Esophagus squamous epithelium (tissue), 5 donors: ENCODE measurements around the gene CTSO. TPM values are rescaled to one million over a fixed set of nuclear protein-coding genes. Genes with fewer than 3 reads are reported as not detected.

Experiments used
- DNase-seq: peaks from one replicate; lab custom pipeline; 2025; lab: John Stamatoyannopoulos, UW
- H3K27ac ChIP-seq, 4 donors: fragments of 200-600 bp; sonication (generic); one replicate each; pipeline ENCODE4 v1.5.1; 2016 to 2019; ENCODE audit warnings: mild to moderate bottlenecking in 1 of 4
- H3K27me3 ChIP-seq, 4 donors: fragments of 200-600 bp; sonication (generic); 1 replicate in 3 of 4; 2 replicates in 1 of 4; pipeline versions ENCODE4 v1.5.1 to v1.6.0; 2017 to 2021; ENCODE audit warnings: antibody characterized with exemption in 1 of 4
- H3K36me3 ChIP-seq, 3 donors: fragments of 200-600 bp; sonication (generic); one replicate each; pipeline ENCODE4 v1.5.1; 2016 to 2019
- H3K4me1 ChIP-seq, 3 donors: fragments of 200-600 bp; sonication (generic); one replicate each; pipeline ENCODE4 v1.5.1; 2017 to 2019
- H3K4me3 ChIP-seq, 4 donors: fragments of 200-600 bp; sonication (generic); 1 replicate in 3 of 4; 2 replicates in 1 of 4; pipeline ENCODE4 v1.5.1; 2016 to 2019; ENCODE audit warnings: mild to moderate bottlenecking in 2 of 4, moderate library complexity in 1 of 4
- H3K9me3 ChIP-seq, 3 donors: fragments of 200-600 bp; sonication (generic); one replicate each; pipeline ENCODE4 v1.5.1; 2016 to 2019
- POLR2A ChIP-seq, 4 donors: fragments of 450-650 bp; IDR thresholded peaks; one replicate each; pipeline ENCODE4 v1.6.1; 2017; ENCODE audit warnings: antibody characterized with exemption in 4 of 4, mild to moderate bottlenecking in 4 of 4, moderate library complexity in 3 of 4
- WGBS, 2 donors: methylation state at CpG; one replicate each; pipeline ENCODE4 v1.1.5; 2018; 5-methylcytosine and 5-hydroxymethylcytosine counted together
- intact Hi-C: fragments of 100-400 bp; cut with DNase I; formaldehyde crosslinking; loops from one replicate; pipeline ENCODE4 v1.15.0; 2022
- total RNA-seq, 4 donors: library from RNA; depleted of rRNA; stranded (reverse); fragments of >200 nt; gene quantifications; one replicate each; pipeline ENCODE4 v1.1.0, GENCODE V29; 2016
- TF ChIP-seq, protein P1 (sequence below), 6 experiments: fragments of 450-650 bp in 4 of 6; fragments of 200-600 bp in 2 of 6; sonication (generic) in 2 of 6; IDR thresholded peaks; one replicate each; pipeline ENCODE4 v1.5.1; 2016 to 2019; ENCODE audit warnings: antibody characterized with exemption in 6 of 6, mild to moderate bottlenecking in 4 of 6, moderate library complexity in 4 of 6
- donor health status: DM: yes; HTN: yes; CAD: no.

CTSO gene
- total RNA-seq, 4 donors from 2014 or later, result 1.6 to 11.3 (median 6.7) TPM

DNA sequence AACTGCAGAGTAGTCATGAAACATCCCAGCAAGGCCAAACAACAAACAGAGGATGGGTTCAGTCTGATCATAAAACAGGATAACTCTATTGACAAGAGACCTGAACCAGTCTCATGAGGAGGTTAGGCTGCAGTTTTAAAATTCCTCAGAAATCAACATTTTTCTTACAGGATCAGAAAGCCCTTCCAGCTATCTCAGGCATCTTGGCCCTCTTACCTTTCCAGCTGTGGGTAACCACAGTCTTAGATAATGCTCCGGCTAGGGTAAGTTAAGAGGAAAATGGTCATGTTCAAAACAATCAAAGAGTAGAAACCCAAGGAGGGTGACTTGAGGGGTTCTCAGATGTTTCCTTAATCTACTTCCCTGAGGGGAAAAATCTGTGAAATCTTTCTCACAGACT is 5.1 kb downstream of the CTSO start:
- Histone ChIP-seq H3K36me3 (no peaks in the 10 kb centered on the region), H3K4me1 (peaks cover 0 to 11% (median 0%) of the 10 kb centered on the region in 3 donors), H3K27me3 (no peaks in the 10 kb centered on the region), H3K9me3 (no peaks in the 10 kb centered on the region), H3K27ac (no peak overlapping the region), H3K4me3 (no peak overlapping the region)
- no peak for TF ChIP-seq POLR2A (IDR thresholded peaks at IDR 0.05)
- TF ChIP-seq, protein P1, sequence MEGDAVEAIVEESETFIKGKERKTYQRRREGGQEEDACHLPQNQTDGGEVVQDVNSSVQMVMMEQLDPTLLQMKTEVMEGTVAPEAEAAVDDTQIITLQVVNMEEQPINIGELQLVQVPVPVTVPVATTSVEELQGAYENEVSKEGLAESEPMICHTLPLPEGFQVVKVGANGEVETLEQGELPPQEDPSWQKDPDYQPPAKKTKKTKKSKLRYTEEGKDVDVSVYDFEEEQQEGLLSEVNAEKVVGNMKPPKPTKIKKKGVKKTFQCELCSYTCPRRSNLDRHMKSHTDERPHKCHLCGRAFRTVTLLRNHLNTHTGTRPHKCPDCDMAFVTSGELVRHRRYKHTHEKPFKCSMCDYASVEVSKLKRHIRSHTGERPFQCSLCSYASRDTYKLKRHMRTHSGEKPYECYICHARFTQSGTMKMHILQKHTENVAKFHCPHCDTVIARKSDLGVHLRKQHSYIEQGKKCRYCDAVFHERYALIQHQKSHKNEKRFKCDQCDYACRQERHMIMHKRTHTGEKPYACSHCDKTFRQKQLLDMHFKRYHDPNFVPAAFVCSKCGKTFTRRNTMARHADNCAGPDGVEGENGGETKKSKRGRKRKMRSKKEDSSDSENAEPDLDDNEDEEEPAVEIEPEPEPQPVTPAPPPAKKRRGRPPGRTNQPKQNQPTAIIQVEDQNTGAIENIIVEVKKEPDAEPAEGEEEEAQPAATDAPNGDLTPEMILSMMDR (IDR thresholded peaks at IDR 0.05), result no peak
- 44 to 89% methylated on average over 1 of the region's 1 CpG for WGBS, 2 donors
- no peak for DNase-seq
- intact Hi-C loops, result no loop called here

DNA sequence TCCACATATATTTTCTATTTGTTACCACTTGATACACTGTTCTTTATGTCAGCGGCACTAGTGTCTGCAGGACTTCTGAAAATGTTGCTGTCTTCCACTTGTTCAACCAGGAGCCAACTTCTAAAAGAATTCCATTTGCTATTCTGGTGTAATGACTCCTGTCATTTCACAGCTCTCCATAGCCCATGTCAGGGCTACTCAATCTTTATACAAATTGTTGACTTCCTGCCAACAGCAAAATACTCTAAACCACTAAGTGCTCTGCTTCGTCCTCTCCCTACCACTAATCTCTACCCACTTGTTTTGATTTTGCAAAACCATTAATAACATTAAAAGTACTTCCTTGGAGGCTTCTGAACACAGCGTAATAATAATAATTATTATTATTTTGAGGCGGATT is 7.2 kb downstream of the CTSO start:
- Histone ChIP-seq H3K27me3 (no peaks in the 10 kb centered on the region), H3K36me3 (peaks cover 0 to 5% (median 0%) of the 10 kb centered on the region in 3 donors), H3K9me3 (no peaks in the 10 kb centered on the region), H3K4me3 (no peak overlapping the region), H3K4me1 (no peaks in the 10 kb centered on the region), H3K27ac (no peak overlapping the region)
- WGBS, 2 donors, result 53 to 55% methylated on average over 4 of the region's 4 CpGs
- no peak for TF ChIP-seq POLR2A (IDR thresholded peaks at IDR 0.05)
- TF ChIP-seq, protein P1 (IDR thresholded peaks at IDR 0.05), result no peak
- intact Hi-C loops, result no loop called here
- DNase-seq, result no peak

DNA sequence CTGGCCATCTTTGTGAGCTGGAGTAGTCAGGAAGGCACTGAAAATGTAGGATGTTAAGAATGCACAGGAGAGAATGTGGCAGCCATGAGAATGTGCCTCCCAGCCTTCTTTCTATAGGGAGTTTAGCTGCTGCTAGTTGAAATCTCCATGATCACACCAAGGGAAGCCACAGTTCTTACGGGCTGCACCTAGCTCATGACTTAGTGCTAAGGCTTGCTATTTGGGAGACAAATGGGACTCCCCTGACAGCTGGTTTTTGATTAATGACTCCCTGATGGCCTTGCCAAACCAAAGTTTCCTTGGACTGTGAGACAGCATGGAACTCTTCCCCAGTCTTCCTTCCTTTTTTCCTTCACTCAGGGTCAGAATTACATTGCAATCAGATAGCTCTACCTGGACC is 9.2 kb downstream of the CTSO start:
- WGBS, 2 donors, result 63 to 100% methylated on average over 1 of the region's 1 CpG
- Histone ChIP-seq H3K9me3 (no peaks in the 10 kb centered on the region), H3K27ac (no peak overlapping the region), H3K27me3 (no peaks in the 10 kb centered on the region), H3K36me3 (peaks cover 0 to 23% (median 0%) of the 10 kb centered on the region in 3 donors), H3K4me1 (no peaks in the 10 kb centered on the region), H3K4me3 (no peak overlapping the region)
- no peak for DNase-seq
- no peak for TF ChIP-seq POLR2A (IDR thresholded peaks at IDR 0.05)
- TF ChIP-seq, protein P1 (IDR thresholded peaks at IDR 0.05), result no peak
- intact Hi-C loops, result no loop called here

DNA sequence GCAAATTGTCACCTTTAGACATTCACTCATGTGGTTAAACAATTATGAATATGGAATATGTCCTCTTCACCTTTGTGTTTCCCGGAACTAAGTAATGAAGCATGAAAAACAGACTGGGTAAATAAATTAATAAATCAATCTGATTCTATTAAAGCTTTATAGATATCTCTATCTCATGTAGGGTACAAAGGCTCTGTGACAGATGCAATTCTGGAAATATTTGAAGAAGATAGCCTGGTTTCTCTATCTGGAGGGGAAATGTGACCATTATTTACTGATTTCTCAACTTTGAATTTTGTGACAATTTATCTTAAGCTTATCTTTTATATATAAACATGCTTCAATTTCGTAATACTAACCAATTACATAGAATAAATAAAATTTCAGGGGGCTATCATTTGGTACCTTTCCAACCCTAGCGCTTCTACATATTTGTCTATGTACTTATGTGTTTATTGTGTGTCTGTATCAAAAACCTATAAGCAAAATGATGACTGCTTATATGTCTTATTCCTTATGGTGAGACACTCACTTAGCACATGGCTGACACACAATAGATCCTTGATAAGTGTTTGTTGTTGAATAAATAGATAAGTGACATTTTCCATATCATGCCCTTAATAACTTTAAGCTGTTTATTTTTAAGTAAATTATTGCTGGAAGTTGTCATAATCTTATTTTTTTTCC is 9.9 kb downstream of the CTSO start:
- intact Hi-C loops, result no loop called here
- no peak for DNase-seq
- Histone ChIP-seq H3K36me3 (peaks cover 0 to 29% (median 0%) of the 10 kb centered on the region in 3 donors), H3K27me3 (no peaks in the 10 kb centered on the region), H3K9me3 (no peaks in the 10 kb centered on the region), H3K27ac (no peak overlapping the region), H3K4me3 (no peak overlapping the region), H3K4me1 (no peaks in the 10 kb centered on the region)
- 82 to 88% methylated on average over 3 of the region's 3 CpGs for WGBS, 2 donors
- TF ChIP-seq, protein P1 (IDR thresholded peaks at IDR 0.05), result no peak
- no peak for TF ChIP-seq POLR2A (IDR thresholded peaks at IDR 0.05)

DNA sequence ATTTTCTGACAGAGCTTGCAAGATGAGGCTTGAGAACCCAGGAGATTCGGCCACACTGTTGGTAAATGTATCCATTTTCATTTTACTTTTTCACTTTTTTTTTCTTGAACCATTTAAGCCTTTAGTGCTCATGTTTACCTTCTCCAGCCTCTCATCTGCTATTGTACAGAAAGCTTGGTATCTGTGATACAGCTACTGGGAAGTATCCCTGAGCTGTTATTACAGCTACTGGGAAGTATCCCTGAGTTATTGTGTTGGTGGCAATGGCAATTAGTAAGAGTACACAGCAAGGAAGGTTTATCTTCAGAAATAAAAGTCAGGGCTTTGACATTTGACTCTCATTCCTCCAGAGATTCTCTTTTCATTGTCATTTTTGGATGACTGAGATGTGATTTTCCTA is 11.8 kb downstream of the CTSO start:
- no peak for TF ChIP-seq POLR2A (IDR thresholded peaks at IDR 0.05)
- TF ChIP-seq, protein P1 (IDR thresholded peaks at IDR 0.05), result no peak
- DNase-seq, result no peak
- H3K27ac ChIP-seq, result no peak overlapping the region
- WGBS, 2 donors, result 93 to 95% methylated on average over 1 of the region's 1 CpG
- intact Hi-C loops, result no loop called here
- no peaks in the 10 kb centered on the region for H3K9me3 ChIP-seq
- no peaks in the 10 kb centered on the region for H3K4me1 ChIP-seq
- peaks cover 0 to 43% (median 0%) of the 10 kb centered on the region in 3 donors for H3K36me3 ChIP-seq
- H3K4me3 ChIP-seq, result no peak overlapping the region
- no peaks in the 10 kb centered on the region for H3K27me3 ChIP-seq
